ENCODE data around the gene FBXW8. TPM values are rescaled to one million over a fixed set of nuclear protein-coding genes. Genes with fewer than 3 reads are reported as not detected.

FBXW8 gene
- total RNA-seq: 6.2 and 6.3 TPM in 2 replicates

DNA sequence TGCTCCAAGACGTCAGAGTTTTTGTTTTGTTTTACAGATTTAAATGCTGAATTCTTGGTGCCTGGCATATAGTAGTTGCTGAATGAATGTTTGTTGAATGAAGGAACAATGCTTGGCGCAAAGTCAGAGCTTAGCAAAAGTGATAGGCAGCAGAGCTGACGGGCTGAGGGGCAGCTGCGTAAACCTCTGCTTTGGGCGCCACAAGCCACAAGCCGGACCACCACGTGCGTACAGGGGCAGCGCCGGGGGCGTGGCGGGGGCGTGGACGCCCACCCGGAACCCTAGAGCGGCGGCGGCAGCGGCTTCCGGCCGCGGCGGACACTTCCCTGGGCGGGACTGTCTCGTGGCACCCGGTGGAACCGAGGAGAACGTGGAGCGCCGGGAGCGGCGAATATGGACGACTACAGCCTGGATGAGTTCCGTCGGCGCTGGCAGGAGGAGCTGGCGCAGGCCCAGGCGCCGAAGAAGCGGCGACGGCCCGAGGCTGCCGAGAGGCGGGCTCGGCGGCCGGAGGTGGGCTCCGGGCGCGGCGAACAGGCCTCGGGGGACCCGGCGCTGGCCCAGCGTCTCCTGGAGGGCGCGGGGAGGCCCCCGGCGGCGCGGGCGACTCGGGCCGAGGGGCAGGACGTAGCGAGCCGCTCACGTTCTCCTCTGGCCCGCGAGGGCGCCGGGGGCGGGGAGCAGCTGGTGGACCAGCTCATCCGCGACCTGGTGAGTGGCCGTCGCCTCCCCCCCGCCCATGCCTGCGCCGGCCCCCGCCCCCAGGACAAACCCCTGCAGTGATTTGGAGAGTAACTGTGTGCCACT lies at the start of gene FBXW8:
TSS of gene FBXW8 (plus strand) at position 306 of the 807 bp plus-strand sequence. CDS start at position 394, 88 bp downstream.
- intact Hi-C loops (cut with micrococcal nuclease): loop anchor here (1.0 kb wide), 1 partner anchor 13 kb away; no protein-coding TSS in a partner anchor

DNA sequence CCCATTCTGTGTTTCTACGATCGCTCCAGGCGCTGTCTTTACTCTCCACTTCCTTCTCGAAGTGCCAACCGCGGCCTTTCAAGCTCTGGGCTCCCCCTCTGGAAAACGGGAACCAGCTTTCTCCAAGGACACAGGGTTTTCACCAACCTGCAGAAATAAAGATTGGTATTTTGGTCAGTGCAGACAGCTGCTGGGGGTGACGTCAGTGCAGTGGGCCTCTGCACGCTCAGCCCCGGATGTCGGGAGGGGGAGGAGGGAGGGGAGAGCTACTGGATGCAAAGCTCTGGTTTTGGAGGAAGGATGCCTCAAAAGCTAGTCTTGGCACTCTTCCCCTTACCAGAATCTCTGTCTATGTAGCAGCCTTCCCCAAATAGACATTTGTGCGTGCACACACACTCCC lies 49.4 kb upstream of the FBXW8 start:
- intact Hi-C loops (cut with micrococcal nuclease): loop anchor here (2.0 kb wide), 1 partner anchor 43 kb away; no protein-coding TSS in a partner anchor

GRCh38 chr12:116862167-116862566 lies 48.6 kb upstream of the FBXW8 start:
- intact Hi-C loops (cut with micrococcal nuclease): no loop called here

- intact Hi-C loops (cut with micrococcal nuclease): no loop called here
These were observed 47.4 kb upstream of the FBXW8 start for GRCh38 chr12:116863275-116863767.

GRCh38 chr12:116864371-116865160 lies 46.2 kb upstream of the FBXW8 start:
- intact Hi-C loops (cut with micrococcal nuclease): no loop called here

DNA sequence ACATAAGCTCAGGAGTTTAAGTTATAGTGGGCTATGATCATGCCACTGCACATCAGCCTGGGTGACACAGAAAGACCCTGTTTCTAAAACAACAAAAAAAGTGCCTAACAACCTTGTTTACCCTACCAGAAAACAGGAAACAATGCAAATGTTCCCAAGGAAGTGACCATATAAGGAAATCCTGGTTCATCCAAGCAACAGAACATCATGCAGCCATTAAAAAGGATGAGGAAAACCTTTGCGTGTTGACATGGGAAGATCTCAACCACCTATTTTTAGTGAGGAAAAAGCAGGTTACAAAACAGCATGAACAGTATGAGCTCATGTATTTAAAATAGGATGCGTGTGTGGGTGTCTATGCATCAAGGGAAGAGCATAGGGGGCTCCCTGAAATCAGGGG lies 43.2 kb upstream of the FBXW8 start:
- intact Hi-C loops (cut with micrococcal nuclease): no loop called here

DNA sequence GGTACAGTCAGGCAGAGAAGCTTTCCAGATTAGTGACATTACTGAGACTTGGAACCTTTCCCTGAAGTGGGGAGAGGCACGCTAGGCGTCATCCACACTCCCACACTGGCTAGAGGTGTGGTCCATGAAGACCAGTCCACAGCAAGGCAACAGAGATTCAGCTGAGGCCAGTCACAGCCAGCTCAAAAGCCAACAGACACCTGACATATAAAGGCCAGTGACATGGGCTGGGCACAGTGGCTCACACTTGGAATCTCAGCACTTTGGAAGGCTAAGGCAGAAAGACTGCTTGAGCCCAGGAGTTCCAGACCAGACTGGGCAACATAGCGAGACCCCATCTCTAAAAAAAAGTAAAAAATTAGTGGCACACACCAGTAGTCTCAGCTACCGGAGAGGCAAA lies 40.4 kb upstream of the FBXW8 start:
- intact Hi-C loops (cut with micrococcal nuclease): no loop called here

DNA sequence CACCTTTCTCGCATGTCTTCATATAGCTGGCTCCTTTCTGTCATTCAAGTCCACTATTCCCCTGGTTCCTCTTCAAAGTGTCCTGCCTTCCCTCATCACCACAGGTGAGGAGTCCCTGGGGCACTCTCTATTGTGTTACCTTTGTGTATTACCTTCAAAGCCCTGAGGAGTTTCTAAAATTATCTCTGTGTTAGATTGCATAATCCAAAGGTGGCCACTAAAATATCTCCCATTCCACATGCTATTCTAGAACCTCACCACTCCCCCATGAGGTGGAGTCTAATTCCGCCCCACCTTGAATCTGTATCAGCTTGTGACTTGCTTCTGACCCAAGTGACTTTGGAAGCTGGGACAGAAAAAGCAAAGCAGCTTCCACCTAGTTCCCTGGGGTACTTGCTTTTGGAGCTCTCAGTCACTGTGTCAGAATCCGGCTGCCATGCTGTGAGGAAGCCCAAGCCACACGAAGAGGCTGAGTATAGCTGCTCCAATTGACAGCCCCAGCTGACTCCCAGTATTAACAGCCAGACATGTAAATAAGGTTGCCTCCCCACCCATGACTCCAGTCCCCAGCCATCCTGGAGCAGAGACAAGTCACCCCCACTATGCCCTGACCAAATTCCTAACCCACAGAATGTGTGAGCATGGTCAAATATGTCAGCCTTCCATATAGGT lies 36.3 kb upstream of the FBXW8 start:
- intact Hi-C loops (cut with micrococcal nuclease): no loop called here

DNA sequence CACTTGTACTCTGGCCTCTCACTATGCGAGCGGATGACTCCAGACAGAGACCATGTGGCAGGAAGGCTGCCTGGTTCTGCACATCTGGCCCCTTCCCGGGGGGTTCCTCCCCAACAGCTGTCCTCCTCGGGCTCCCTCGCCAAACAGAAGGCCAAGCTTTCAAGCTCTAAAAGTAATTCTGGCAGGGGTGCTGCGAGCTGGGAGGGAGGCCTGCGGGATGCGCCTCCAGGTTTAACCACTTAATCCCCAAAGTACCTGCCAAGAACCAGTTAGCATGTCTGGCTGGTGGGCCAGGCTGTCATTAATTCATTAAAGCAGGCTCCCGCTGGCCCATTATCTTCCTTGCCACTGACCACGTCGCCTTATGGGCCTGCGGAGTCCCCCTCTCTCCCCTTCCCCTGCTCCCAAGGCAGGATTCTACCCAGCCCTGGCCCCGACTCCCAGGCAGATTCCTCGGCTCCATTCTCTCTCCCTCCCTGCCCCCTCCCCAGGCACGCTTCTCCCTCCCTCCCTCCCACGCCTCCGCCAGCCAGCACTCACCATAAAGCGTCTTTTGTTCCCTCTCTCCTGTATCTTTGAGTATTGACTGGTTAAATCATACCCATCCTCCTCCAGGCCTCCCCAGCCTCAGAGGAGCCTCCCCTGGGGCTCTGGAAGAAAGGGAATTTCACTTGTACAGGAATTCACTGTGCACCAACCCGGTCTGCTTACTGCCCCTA lies 34.4 kb upstream of the FBXW8 start:
- intact Hi-C loops (cut with micrococcal nuclease): no loop called here

DNA sequence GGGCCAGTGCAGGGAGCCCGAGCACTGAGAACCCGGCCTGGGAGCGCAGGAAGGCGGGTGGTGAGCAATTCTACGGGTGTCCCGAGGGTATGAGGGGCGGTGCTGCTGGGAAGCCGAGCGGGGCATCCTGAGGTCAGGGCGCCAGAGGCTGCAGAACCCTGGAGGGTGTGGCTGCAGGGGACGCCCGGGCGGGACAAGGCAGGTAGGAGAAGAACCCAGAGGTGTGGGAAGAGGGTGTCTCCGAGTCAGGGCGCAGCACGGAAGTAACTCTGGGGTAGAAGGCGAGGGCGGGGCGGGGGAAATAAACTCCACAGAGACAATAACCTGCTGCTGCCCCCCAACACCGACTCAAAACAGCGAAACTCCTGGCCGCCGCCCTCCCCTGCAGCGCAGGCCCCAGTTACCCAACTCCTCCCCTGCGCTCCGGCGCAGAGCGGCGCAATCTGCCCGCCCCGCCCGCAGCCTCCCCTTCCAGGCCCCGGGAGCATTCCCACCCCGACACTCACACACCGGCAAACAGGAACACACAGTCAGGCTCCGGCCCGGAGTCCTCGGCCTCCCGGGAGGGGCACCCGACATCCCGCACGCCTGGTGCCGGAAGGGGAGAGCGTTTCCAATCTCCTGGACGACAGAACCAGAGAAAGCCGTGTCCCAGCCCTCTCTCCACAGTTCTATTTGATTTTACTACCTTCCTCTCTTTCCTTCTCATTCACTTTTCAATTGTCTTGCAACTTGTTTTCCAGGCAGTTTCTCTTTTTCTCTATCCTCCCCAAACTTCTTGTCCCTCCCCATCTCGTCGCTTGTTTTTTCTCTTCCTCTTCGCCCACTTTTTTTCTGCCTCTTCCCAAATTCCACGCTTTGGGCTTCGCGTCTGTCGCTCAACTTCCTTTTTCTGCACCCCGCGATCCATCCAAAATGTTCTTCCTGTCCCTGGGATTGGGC lies 31.9 kb upstream of the FBXW8 start:
- intact Hi-C loops (cut with micrococcal nuclease): no loop called here

- intact Hi-C loops (cut with micrococcal nuclease): no loop called here
These were observed 31.1 kb upstream of the FBXW8 start for GRCh38 chr12:116879509-116880212.

GRCh38 chr12:116880213-116880816 lies 30.4 kb upstream of the FBXW8 start:
- intact Hi-C loops (cut with micrococcal nuclease): no loop called here

GRCh38 chr12:116880817-116881324 lies 29.9 kb upstream of the FBXW8 start:
- intact Hi-C loops (cut with micrococcal nuclease): no loop called here

DNA sequence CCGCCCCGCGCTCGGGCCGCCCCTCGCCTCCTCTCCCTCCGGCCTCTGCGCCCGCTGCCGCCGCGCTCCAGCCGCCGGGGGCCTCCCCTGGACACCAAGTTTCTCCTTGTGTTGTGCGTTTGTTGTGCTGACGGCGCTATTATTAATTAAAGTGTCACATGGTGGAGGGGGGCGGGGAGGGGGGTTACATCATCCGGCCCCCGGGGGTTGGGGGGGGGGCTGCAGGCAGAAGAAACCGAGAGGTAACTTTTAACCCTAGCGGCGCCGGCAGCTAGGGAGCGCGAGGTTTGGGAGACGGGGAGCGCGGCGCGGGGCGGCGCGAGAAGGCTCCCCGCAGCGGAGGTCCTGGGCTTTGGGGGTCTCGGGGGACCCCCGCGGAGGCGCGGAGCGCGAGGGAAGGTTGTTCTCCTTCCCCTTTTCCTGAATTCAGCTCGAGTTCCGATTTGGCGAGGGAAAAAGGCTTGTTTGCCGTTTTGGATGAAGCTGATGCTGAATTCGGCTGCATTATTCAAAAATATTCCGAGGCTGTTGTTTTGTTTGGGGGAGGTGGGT lies 29.3 kb upstream of the FBXW8 start, which contains the start of gene HRK:
TSS of gene HRK (minus strand) at position 117 of the 552 bp plus-strand sequence. CDS start 134 bp downstream, outside the sequence.
- intact Hi-C loops (cut with micrococcal nuclease): no loop called here

DNA sequence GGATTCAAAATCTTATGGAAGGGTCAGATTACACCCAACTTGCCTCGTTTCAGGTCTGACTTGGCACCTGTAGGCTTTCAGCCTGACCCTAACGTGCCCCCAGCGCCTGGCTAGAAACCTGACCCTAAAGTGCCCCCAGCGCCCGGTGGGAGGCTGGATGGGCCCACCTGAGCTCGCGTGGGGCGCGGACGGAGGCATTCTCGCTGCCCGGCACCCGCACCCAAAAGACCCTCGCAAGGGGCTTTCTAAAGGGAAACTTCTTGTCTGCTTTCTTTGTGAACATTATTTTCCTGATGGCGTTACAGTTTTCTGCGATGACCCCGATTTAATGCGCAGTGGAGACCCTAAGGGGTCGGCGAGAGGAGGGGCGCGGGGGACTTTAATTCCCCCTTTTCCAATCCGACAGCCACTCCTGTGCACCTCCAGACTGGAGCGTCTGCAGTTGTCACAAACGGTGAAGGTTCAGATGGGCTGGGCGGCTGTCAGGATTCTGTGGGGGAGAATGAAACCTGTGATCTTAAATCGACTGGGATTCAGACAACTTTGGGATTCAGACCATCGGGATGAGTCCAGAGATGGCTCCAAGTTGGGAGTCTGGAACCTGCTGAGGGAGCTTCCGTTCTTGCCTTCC lies 28.8 kb upstream of the FBXW8 start:
- intact Hi-C loops (cut with micrococcal nuclease): no loop called here

GRCh38 chr12:116882742-116883141 lies 28.0 kb upstream of the FBXW8 start:
- intact Hi-C loops (cut with micrococcal nuclease): no loop called here

GRCh38 chr12:116884871-116885270 lies 25.9 kb upstream of the FBXW8 start:
- intact Hi-C loops (cut with micrococcal nuclease): no loop called here

DNA sequence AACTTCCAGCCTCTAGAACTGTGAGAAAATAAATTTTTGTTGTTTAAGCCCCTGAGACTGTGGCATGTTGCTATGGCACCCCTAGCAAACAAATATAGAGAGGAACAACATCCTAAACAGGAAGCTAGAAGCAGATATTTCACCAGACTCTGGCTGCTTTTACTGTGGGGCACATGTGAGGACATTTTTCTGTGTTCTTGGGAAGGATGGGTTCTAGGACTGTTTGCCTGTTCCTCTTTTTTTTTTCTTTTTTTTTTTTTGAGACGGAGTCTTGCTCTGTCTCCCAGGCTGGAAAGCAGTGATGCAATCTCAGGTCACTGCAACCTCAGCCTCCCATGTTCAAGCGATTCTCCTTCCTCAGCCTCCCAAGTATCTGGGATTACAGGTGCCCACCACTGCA lies 25.3 kb upstream of the FBXW8 start:
- intact Hi-C loops (cut with micrococcal nuclease): no loop called here

Measured in T-helper 2 cell treated with Interferon-gamma antibody and Interleukin-4, amounts not matched to agents 100 ng/mL and 5 ng/mL, for 36 hours (primary cell).